Vagina (tissue), 2 donors: ENCODE measurements around the gene BEGAIN. TPM values are rescaled to one million over a fixed set of nuclear protein-coding genes. Genes with fewer than 3 reads are reported as not detected.

Experiments used
- DNase-seq, 2 donors: peaks; one replicate each; pipeline ENCODE4 v3.0.0-alpha.2; 2017; ENCODE audit errors: extremely low spot score in 2 of 2
- H3K27ac ChIP-seq: fragments of 200-600 bp; sonication (generic); one replicate; pipeline ENCODE4 v1.5.1; 2019
- H3K27me3 ChIP-seq: fragments of 200-600 bp; sonication (generic); one replicate; pipeline ENCODE4 v1.5.1; 2019
- H3K36me3 ChIP-seq, 2 donors: fragments of 200-600 bp; sonication (generic); one replicate each; pipeline ENCODE4 v1.5.1; 2017 to 2019
- H3K4me1 ChIP-seq: fragments of 200-600 bp; sonication (generic); one replicate; pipeline ENCODE4 v1.5.1; 2019
- H3K4me3 ChIP-seq, 2 donors: fragments of 200-600 bp; sonication (generic); 1 replicate in 1 of 2; 2 replicates in 1 of 2; pipeline ENCODE4 v1.5.1; 2016 to 2019
- H3K9me3 ChIP-seq: fragments of 200-600 bp; sonication (generic); one replicate; pipeline ENCODE4 v1.5.1; 2019
- CTCF ChIP-seq, 3 experiments: fragments of 450-650 bp in 2 of 3; fragments of 200-600 bp in 1 of 3; sonication (generic) in 1 of 3; IDR thresholded peaks; one replicate each; pipeline ENCODE4 v1.5.1; 2017 to 2019; ENCODE audit warnings: antibody characterized with exemption in 3 of 3, mild to moderate bottlenecking in 2 of 3, moderate library complexity in 2 of 3
- POLR2A ChIP-seq, 2 donors: fragments of 450-650 bp; IDR thresholded peaks; one replicate each; pipeline ENCODE4 v1.6.1; 2017; ENCODE audit warnings: antibody characterized with exemption in 2 of 2, mild to moderate bottlenecking in 2 of 2, moderate library complexity in 2 of 2
- POLR2AphosphoS5 ChIP-seq, 2 donors: sonication (generic); formaldehyde crosslinking; IDR thresholded peaks; one replicate each; pipeline ENCODE4 v1.9.0; 2017; ENCODE audit warnings: antibody characterized with exemption in 2 of 2, mild to moderate bottlenecking in 2 of 2, low read depth in 1 of 2; ENCODE audit not compliant: insufficient read depth in 1 of 2
- intact Hi-C: fragments of 100-400 bp; cut with DNase I; formaldehyde crosslinking; loops from one replicate; pipeline ENCODE4 v1.15.1; 2023
- total RNA-seq: library from RNA; depleted of rRNA; stranded (reverse); fragments of >200 nt; gene quantifications from one replicate; pipeline ENCODE4 v1.2.3, GENCODE V29; 2016

The BEGAIN gene
- total RNA-seq, 1 donor from 2014 or later, result 3.4 TPM

- peaks cover 11% of the 10 kb centered on the region for H3K4me1 ChIP-seq
- no peaks in the 10 kb centered on the region for H3K27me3 ChIP-seq
These were observed 33.3 kb upstream of the BEGAIN start for GRCh38 chr14:100620255-100621100.

GRCh38 chr14:100619396-100620254, 32.4 kb upstream of the BEGAIN start:
- intact Hi-C loops, result loop anchor here (5.0 kb wide), 1 partner anchor 187 kb away; no protein-coding TSS in a partner anchor
- no peak overlapping the region for H3K4me3 ChIP-seq
- TF ChIP-seq POLR2A (IDR thresholded peaks at IDR 0.05), result no peak
- TF ChIP-seq CTCF (IDR thresholded peaks at IDR 0.05), result no peak
- TF ChIP-seq POLR2AphosphoS5 (IDR thresholded peaks at IDR 0.05; ENCODE audit: insufficient read depth in 1 of 2, low read depth in 1 of 2), result no peak
- H3K9me3 ChIP-seq, result no peaks in the 10 kb centered on the region
- DNase-seq, result no peak
- H3K27me3 ChIP-seq, result no peaks in the 10 kb centered on the region
- no peak overlapping the region for H3K27ac ChIP-seq
- no peaks in the 10 kb centered on the region for H3K36me3 ChIP-seq
- H3K4me1 ChIP-seq, result peaks cover 11% of the 10 kb centered on the region

More at GRCh38 chr14:100620255-100621100, 33.3 kb upstream of the BEGAIN start:
- no peaks in the 10 kb centered on the region for H3K36me3 ChIP-seq
- no peaks in the 10 kb centered on the region for H3K9me3 ChIP-seq
- no peak overlapping the region for H3K27ac ChIP-seq
- intact Hi-C loops, result loop anchor here (5.0 kb wide), 1 partner anchor 188 kb away; no protein-coding TSS in a partner anchor
- H3K4me3 ChIP-seq, result no peak overlapping the region
- TF ChIP-seq POLR2A (IDR thresholded peaks at IDR 0.05) (no peak), POLR2AphosphoS5 (IDR thresholded peaks at IDR 0.05; ENCODE audit: insufficient read depth in 1 of 2, low read depth in 1 of 2) (no peak), CTCF (IDR thresholded peaks at IDR 0.05) (no peak)
- no peak for DNase-seq

DNA sequence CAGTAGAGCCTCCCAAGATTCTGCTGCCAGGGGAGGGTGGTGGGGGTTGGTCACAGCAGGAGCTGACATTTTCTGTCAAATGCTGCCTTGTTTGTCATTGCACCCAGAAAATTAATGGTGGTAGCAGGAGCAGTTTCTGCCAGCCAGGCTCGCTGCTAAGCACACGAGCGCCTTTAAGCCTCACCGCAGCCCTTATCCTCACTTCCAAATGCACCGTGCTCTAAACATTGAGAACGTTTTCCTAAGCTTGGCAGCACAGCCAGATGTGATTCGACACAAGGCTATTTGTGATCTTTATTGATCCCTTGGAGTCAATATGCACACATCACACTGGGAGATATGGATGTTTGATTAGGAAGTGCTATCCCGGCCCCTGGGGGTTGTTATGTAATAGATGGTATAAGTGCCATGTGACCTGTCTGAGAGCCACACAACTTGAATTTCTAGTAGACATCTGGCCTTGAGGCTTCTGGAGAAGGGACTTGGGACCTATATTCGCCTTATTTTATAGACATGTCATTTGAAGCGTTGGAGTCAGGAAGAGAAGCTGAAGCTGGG, 31.6 kb upstream of the BEGAIN start:
- H3K36me3 ChIP-seq, result no peaks in the 10 kb centered on the region
- TF ChIP-seq POLR2A (IDR thresholded peaks at IDR 0.05) (no peak), POLR2AphosphoS5 (IDR thresholded peaks at IDR 0.05; ENCODE audit: insufficient read depth in 1 of 2, low read depth in 1 of 2) (no peak), CTCF (IDR thresholded peaks at IDR 0.05) (no peak)
- H3K4me1 ChIP-seq, result peaks cover 11% of the 10 kb centered on the region
- no peaks in the 10 kb centered on the region for H3K9me3 ChIP-seq
- intact Hi-C loops, result no loop called here
- H3K27me3 ChIP-seq, result no peaks in the 10 kb centered on the region
- DNase-seq, result no peak
- H3K27ac ChIP-seq, result no peak overlapping the region
- no peak overlapping the region for H3K4me3 ChIP-seq

GRCh38 chr14:100618318-100618693, 31.1 kb upstream of the BEGAIN start:
- Histone ChIP-seq H3K27ac (no peak overlapping the region), H3K4me1 (peaks cover 11% of the 10 kb centered on the region), H3K9me3 (no peaks in the 10 kb centered on the region), H3K27me3 (no peaks in the 10 kb centered on the region), H3K36me3 (no peaks in the 10 kb centered on the region), H3K4me3 (no peak overlapping the region)
- DNase-seq, result no peak
- intact Hi-C loops, result no loop called here
- TF ChIP-seq POLR2AphosphoS5 (IDR thresholded peaks at IDR 0.05; ENCODE audit: insufficient read depth in 1 of 2, low read depth in 1 of 2), result no peak
- no peak for TF ChIP-seq CTCF (IDR thresholded peaks at IDR 0.05)
- no peak for TF ChIP-seq POLR2A (IDR thresholded peaks at IDR 0.05)
